OCI-LY1 (cell line): ENCODE results near the gene UQCR11.

Experiments
- CTCF ChIP-seq: fragments of 200-600 bp; sonication (generic), shearing (Covaris generic); IDR thresholded peaks from 2 replicates; pipeline ENCODE4 v1.5.1; 2017; ENCODE audit warnings: mild to moderate bottlenecking, antibody characterized with exemption, low read length, moderate library complexity, mixed read lengths
- EZH2 ChIP-seq: fragments of 200-600 bp; sonication (generic), shearing (Covaris generic); IDR thresholded peaks from 2 replicates; pipeline ENCODE4 v1.8.0; 2017; ENCODE audit warnings: borderline replicate concordance, mixed run types, mild to moderate bottlenecking, antibody characterized with exemption, low read length, moderate library complexity, mixed read lengths

GRCh38 chr19:1633269-1633826, 28.1 kb upstream of the UQCR11 start:
- TF ChIP-seq CTCF (no peak), EZH2 (no peak)
